Activated CD4-positive, alpha-beta memory T cell treated with anti-CD3 and anti-CD28 coated beads for 36 hours (primary cell): ENCODE results near the gene CCL28. TPM values are rescaled to one million over a fixed set of nuclear protein-coding genes. Genes with fewer than 3 reads are reported as not detected.

Source experiments
- CTCF ChIA-PET: fragments of 350-600 bp; sonication (Branson Sonifier 250); formaldehyde crosslinking; loops from one replicate; lab custom pipeline; 2021; ENCODE audit warnings: antibody characterized with exemption, inconsistent platforms; lab: Charles Lee
- POLR2A ChIA-PET: fragments of 350-600 bp; sonication (Branson Sonifier 250); formaldehyde crosslinking; loops from one replicate; lab custom pipeline; 2021; ENCODE audit warnings: antibody characterized with exemption; lab: Charles Lee
- DNase-seq: peaks from one replicate; pipeline ENCODE4 v3.0.0-alpha.2; 2020
- H3K27ac Mint-ChIP-seq: one replicate; pipeline ENCODE4 v1.8.0; 2021; ENCODE audit warnings: mixed read lengths
- H3K27me3 Mint-ChIP-seq: one replicate; pipeline ENCODE4 v1.8.0; 2021; ENCODE audit warnings: mixed read lengths
- H3K36me3 Mint-ChIP-seq: one replicate; pipeline ENCODE4 v1.8.0; 2021; ENCODE audit warnings: mixed read lengths
- H3K4me1 Mint-ChIP-seq: one replicate; pipeline ENCODE4 v1.8.0; 2021; ENCODE audit warnings: low read depth, mixed read lengths
- H3K4me3 Mint-ChIP-seq: one replicate; pipeline ENCODE4 v1.8.0; 2021; ENCODE audit warnings: mild to moderate bottlenecking, mixed read lengths
- H3K9me3 Mint-ChIP-seq: one replicate; pipeline ENCODE4 v1.8.0; 2021; ENCODE audit warnings: mixed read lengths
- intact Hi-C: fragments of 100-400 bp; cut with micrococcal nuclease; formaldehyde crosslinking; loops from one replicate; pipeline ENCODE4 v1.15.1; 2023
- total RNA-seq, 2 experiments: library from RNA; stranded (reverse); gene quantifications; one replicate each; pipeline ENCODE4 v1.2.3, GENCODE V29; 2021

CCL28 gene
- total RNA-seq, 2 experiments from 2014 or later, result 7.6 to 8.8 TPM

GRCh38 chr5:43422143-43422542, 10.0 kb upstream of the CCL28 start:
- DNase-seq, result no peak
- intact Hi-C loops, result no loop called here
- ChIA-PET CTCF (interaction anchor here (0.7 kb wide), 1 partner anchor 32 kb away, joined by 3 read pairs; no protein-coding TSS in a partner anchor), POLR2A (no interaction called here)
- Mint-ChIP-seq H3K9me3 (no peaks in the 10 kb centered on the region), H3K36me3 (no peaks in the 10 kb centered on the region), H3K4me3 (no peak overlapping the region), H3K27ac (no peak overlapping the region), H3K27me3 (no peaks in the 10 kb centered on the region), H3K4me1 (peaks cover 2% of the 10 kb centered on the region)

- intact Hi-C loops, result no loop called here
- POLR2A ChIA-PET, result no interaction called here
- no peaks in the 10 kb centered on the region for H3K36me3 Mint-ChIP-seq
These were observed 9.4 kb upstream of the CCL28 start for GRCh38 chr5:43421450-43422133.

GRCh38 chr5:43420241-43420640, 8.1 kb upstream of the CCL28 start:
- DNase-seq, result no peak
- intact Hi-C loops, result no loop called here
- CTCF ChIA-PET, result interaction anchor here (0.8 kb wide), 1 partner anchor 150 kb away, joined by 4 read pairs; no protein-coding TSS in a partner anchor
- H3K36me3 Mint-ChIP-seq, result no peaks in the 10 kb centered on the region
- H3K4me1 Mint-ChIP-seq, result peaks cover 2% of the 10 kb centered on the region
- POLR2A ChIA-PET, result no interaction called here
- no peaks in the 10 kb centered on the region for H3K27me3 Mint-ChIP-seq
- H3K27ac Mint-ChIP-seq, result no peak overlapping the region
- H3K9me3 Mint-ChIP-seq, result no peaks in the 10 kb centered on the region
- H3K4me3 Mint-ChIP-seq, result no peak overlapping the region

More at GRCh38 chr5:43421450-43422133, 9.4 kb upstream of the CCL28 start:
- Mint-ChIP-seq H3K9me3 (no peaks in the 10 kb centered on the region), H3K27me3 (no peaks in the 10 kb centered on the region), H3K27ac (no peak overlapping the region), H3K4me3 (no peak overlapping the region), H3K4me1 (peaks cover 2% of the 10 kb centered on the region)
- no peak for DNase-seq
- CTCF ChIA-PET, result interaction anchor here (0.7 kb wide), 1 partner anchor 32 kb away, joined by 3 read pairs; no protein-coding TSS in a partner anchor

- intact Hi-C loops, result no loop called here
- no peaks in the 10 kb centered on the region for H3K9me3 Mint-ChIP-seq
- POLR2A ChIA-PET, result no interaction called here
- CTCF ChIA-PET, result interaction anchor here (1.3 kb wide), 1 partner anchor 29 kb away, joined by 3 read pairs; no protein-coding TSS in a partner anchor
- peaks cover 2% of the 10 kb centered on the region for H3K4me1 Mint-ChIP-seq
- H3K4me3 Mint-ChIP-seq, result no peak overlapping the region
- no peaks in the 10 kb centered on the region for H3K36me3 Mint-ChIP-seq
- H3K27me3 Mint-ChIP-seq, result no peaks in the 10 kb centered on the region
- DNase-seq, result no peak
- no peak overlapping the region for H3K27ac Mint-ChIP-seq
These were observed 6.4 kb upstream of the CCL28 start for GRCh38 chr5:43418561-43418960.

- H3K9me3 Mint-ChIP-seq, result no peaks in the 10 kb centered on the region
- H3K27ac Mint-ChIP-seq, result no peak overlapping the region
- DNase-seq, result no peak
- CTCF ChIA-PET, result no interaction called here
- POLR2A ChIA-PET, result no interaction called here
- no peaks in the 10 kb centered on the region for H3K36me3 Mint-ChIP-seq
- no peak overlapping the region for H3K4me3 Mint-ChIP-seq
- H3K27me3 Mint-ChIP-seq, result no peaks in the 10 kb centered on the region
- H3K4me1 Mint-ChIP-seq, result no peaks in the 10 kb centered on the region
- intact Hi-C loops, result no loop called here
These were observed 4.7 kb upstream of the CCL28 start for GRCh38 chr5:43416803-43417394.

- CTCF ChIA-PET, result no interaction called here
- Mint-ChIP-seq H3K27me3 (no peaks in the 10 kb centered on the region), H3K9me3 (no peaks in the 10 kb centered on the region), H3K36me3 (no peaks in the 10 kb centered on the region), H3K4me1 (no peaks in the 10 kb centered on the region), H3K27ac (no peak overlapping the region), H3K4me3 (no peak overlapping the region)
- no peak for DNase-seq
- intact Hi-C loops, result no loop called here
- POLR2A ChIA-PET, result no interaction called here
These were observed 4.0 kb upstream of the CCL28 start for GRCh38 chr5:43415935-43416802.

- POLR2A ChIA-PET, result no interaction called here
- no peaks in the 10 kb centered on the region for H3K9me3 Mint-ChIP-seq
- H3K27me3 Mint-ChIP-seq, result no peaks in the 10 kb centered on the region
- no peak overlapping the region for H3K4me3 Mint-ChIP-seq
- H3K27ac Mint-ChIP-seq, result no peak overlapping the region
- CTCF ChIA-PET, result interaction anchor here (1.0 kb wide), 1 partner anchor 24 kb away, joined by 3 read pairs; no protein-coding TSS in a partner anchor
- H3K36me3 Mint-ChIP-seq, result no peaks in the 10 kb centered on the region
- DNase-seq, result no peak
- intact Hi-C loops, result no loop called here
- H3K4me1 Mint-ChIP-seq, result no peaks in the 10 kb centered on the region
These were observed 1.8 kb upstream of the CCL28 start for GRCh38 chr5:43413966-43414365.

- intact Hi-C loops, result no loop called here
- Mint-ChIP-seq H3K4me1 (no peaks in the 10 kb centered on the region), H3K4me3 (no peak overlapping the region), H3K27me3 (no peaks in the 10 kb centered on the region), H3K27ac (no peak overlapping the region), H3K9me3 (peaks cover 5% of the 10 kb centered on the region), H3K36me3 (no peaks in the 10 kb centered on the region)
- DNase-seq, result no peak
- CTCF ChIA-PET, result no interaction called here
- POLR2A ChIA-PET, result no interaction called here
These were observed 453 bp upstream of the CCL28 start for GRCh38 chr5:43412644-43413043.

GRCh38 chr5:43411495-43411894, 696 bp downstream of the CCL28 start:
- H3K4me1 Mint-ChIP-seq, result no peaks in the 10 kb centered on the region
- peaks cover 15% of the 10 kb centered on the region for H3K9me3 Mint-ChIP-seq
- intact Hi-C loops, result no loop called here
- no peak overlapping the region for H3K27ac Mint-ChIP-seq
- ChIA-PET POLR2A (no interaction called here), CTCF (interaction anchor here (0.6 kb wide), 1 partner anchor 63 kb away, joined by 3 read pairs; no protein-coding TSS in a partner anchor)
- no peaks in the 10 kb centered on the region for H3K36me3 Mint-ChIP-seq
- no peaks in the 10 kb centered on the region for H3K27me3 Mint-ChIP-seq
- H3K4me3 Mint-ChIP-seq, result no peak overlapping the region
- no peak for DNase-seq

- no peaks in the 10 kb centered on the region for H3K36me3 Mint-ChIP-seq
- H3K9me3 Mint-ChIP-seq, result peaks cover 18% of the 10 kb centered on the region
- H3K27me3 Mint-ChIP-seq, result no peaks in the 10 kb centered on the region
- intact Hi-C loops, result no loop called here
- POLR2A ChIA-PET, result no interaction called here
- no peaks in the 10 kb centered on the region for H3K4me1 Mint-ChIP-seq
- H3K4me3 Mint-ChIP-seq, result no peak overlapping the region
- no peak overlapping the region for H3K27ac Mint-ChIP-seq
- DNase-seq, result no peak
- CTCF ChIA-PET, result interaction anchor here (0.7 kb wide), 1 partner anchor 221 kb away, joined by 3 read pairs; no protein-coding TSS in a partner anchor
These were observed 1.8 kb downstream of the CCL28 start for GRCh38 chr5:43410414-43410813.

- Mint-ChIP-seq H3K36me3 (no peaks in the 10 kb centered on the region), H3K9me3 (peaks cover 24% of the 10 kb centered on the region), H3K4me3 (no peak overlapping the region), H3K4me1 (no peaks in the 10 kb centered on the region), H3K27me3 (peaks cover 1% of the 10 kb centered on the region), H3K27ac (no peak overlapping the region)
- DNase-seq, result no peak
- ChIA-PET POLR2A (no interaction called here), CTCF (interaction anchor here (0.7 kb wide), 1 partner anchor 222 kb away, joined by 3 read pairs; no protein-coding TSS in a partner anchor)
- intact Hi-C loops, result no loop called here
These were observed 2.4 kb downstream of the CCL28 start for GRCh38 chr5:43409809-43410271.
